ENCODE results near the gene TBX15.

GRCh38 chr1:118861216-118861615, 126.9 kb downstream of the TBX15 start:
- TF ChIP-seq CTCF (IDR thresholded peaks at IDR 0.05), result no peak
- TF ChIP-seq POLR2A (IDR thresholded peaks at IDR 0.05), result no peak
